Mammary epithelial cell (primary cell): ENCODE data around the gene AQP2.

ENCODE experiments used
- EZH2 ChIP-seq: IDR thresholded peaks from 2 replicates; pipeline ENCODE4 v1.6.1; 2012; ENCODE audit warnings: low read length, inconsistent platforms, borderline replicate concordance
- TF ChIP-seq, protein P1 (sequence below), 2 donors: IDR thresholded peaks in 1 of 2; conservative IDR thresholded peaks in 1 of 2; 2 replicates each; pipeline ENCODE4 v1.5.1; 2011 to 2012; ENCODE audit warnings: inconsistent platforms in 2 of 2, low read length in 2 of 2, mild to moderate bottlenecking in 2 of 2, control low read depth in 1 of 2, low read depth in 1 of 2; ENCODE audit not compliant: insufficient read depth in 1 of 2; ENCODE audit errors: extremely low read depth in 1 of 2

DNA sequence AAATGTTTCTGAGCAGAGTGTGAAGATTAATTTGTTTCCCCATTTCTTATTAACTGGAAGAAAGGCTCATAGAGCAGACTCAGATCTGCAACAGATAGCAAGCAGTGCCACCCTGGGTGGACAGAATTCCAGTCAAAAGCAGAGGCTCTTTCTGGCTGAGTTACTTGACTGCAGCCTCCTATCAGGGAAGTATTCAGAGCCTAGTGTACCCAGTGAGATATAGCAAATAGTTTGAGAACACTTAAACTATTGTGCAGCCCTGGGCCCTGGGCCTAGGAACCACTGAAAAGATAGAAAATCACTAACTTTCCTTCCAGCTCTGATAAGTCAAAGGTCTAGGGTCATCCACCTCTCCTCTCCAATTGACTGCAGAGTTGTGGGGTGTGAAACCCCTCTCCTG, 11.2 kb upstream of the AQP2 start:
- no peak for TF ChIP-seq EZH2
- TF ChIP-seq, protein P1, sequence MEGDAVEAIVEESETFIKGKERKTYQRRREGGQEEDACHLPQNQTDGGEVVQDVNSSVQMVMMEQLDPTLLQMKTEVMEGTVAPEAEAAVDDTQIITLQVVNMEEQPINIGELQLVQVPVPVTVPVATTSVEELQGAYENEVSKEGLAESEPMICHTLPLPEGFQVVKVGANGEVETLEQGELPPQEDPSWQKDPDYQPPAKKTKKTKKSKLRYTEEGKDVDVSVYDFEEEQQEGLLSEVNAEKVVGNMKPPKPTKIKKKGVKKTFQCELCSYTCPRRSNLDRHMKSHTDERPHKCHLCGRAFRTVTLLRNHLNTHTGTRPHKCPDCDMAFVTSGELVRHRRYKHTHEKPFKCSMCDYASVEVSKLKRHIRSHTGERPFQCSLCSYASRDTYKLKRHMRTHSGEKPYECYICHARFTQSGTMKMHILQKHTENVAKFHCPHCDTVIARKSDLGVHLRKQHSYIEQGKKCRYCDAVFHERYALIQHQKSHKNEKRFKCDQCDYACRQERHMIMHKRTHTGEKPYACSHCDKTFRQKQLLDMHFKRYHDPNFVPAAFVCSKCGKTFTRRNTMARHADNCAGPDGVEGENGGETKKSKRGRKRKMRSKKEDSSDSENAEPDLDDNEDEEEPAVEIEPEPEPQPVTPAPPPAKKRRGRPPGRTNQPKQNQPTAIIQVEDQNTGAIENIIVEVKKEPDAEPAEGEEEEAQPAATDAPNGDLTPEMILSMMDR (conservative IDR thresholded peaks at IDR 0.05 in 1 of 2, IDR thresholded peaks at IDR 0.05 in 1 of 2; ENCODE audit: extremely low read depth in 1 of 2, insufficient read depth in 1 of 2, low read depth in 1 of 2, low read length in 2 of 2) = no peak
